OCI-LY1 (cell line): ENCODE results near the gene DGCR8.

Experiments used
- CTCF ChIP-seq: fragments of 200-600 bp; sonication (generic), shearing (Covaris generic); IDR thresholded peaks from 2 replicates; pipeline ENCODE4 v1.5.1; 2017; ENCODE audit warnings: mild to moderate bottlenecking, antibody characterized with exemption, low read length, moderate library complexity, mixed read lengths
- EZH2 ChIP-seq: fragments of 200-600 bp; sonication (generic), shearing (Covaris generic); IDR thresholded peaks from 2 replicates; pipeline ENCODE4 v1.8.0; 2017; ENCODE audit warnings: borderline replicate concordance, mixed run types, mild to moderate bottlenecking, antibody characterized with exemption, low read length, moderate library complexity, mixed read lengths

- no peak for TF ChIP-seq CTCF
- TF ChIP-seq EZH2 = no peak
Observed at GRCh38 chr22:20113551-20114310, 33.7 kb downstream of the DGCR8 start.
